SHP77 (cell line): ENCODE results near the gene PANK4.

Experiments used
- DNase-seq, 2 experiments: peaks; one replicate each; lab custom pipeline; 2025; lab: John Stamatoyannopoulos, UW

The PANK4 gene

GRCh38 chr1:2476061-2476999, 50.1 kb downstream of the PANK4 start, which contains the start of gene PLCH2:
Gene PLCH2, plus strand, starts transcription at chr1:2476289. Its CDS starts 300 bp downstream, at chr1:2476589.
- no peak for DNase-seq

- no peak for DNase-seq
Observed at GRCh38 chr1:2475571-2475970, 50.8 kb downstream of the PANK4 start.

- no peak for DNase-seq
Observed at GRCh38 chr1:2474933-2475371, 51.4 kb downstream of the PANK4 start.

GRCh38 chr1:2474104-2474844, 52.1 kb downstream of the PANK4 start:
- DNase-seq, result no peak

GRCh38 chr1:2473198-2473597, 53.2 kb downstream of the PANK4 start:
- no peak for DNase-seq

GRCh38 chr1:2472561-2473177, 53.7 kb downstream of the PANK4 start:
- no peak for DNase-seq

GRCh38 chr1:2472109-2472508, 54.3 kb downstream of the PANK4 start:
- no peak for DNase-seq

- DNase-seq, result no peak
Observed at GRCh38 chr1:2471587-2472001, 54.8 kb downstream of the PANK4 start.

GRCh38 chr1:2471159-2471471, 55.3 kb downstream of the PANK4 start:
- DNase-seq, result no peak

GRCh38 chr1:2470290-2471158, 55.9 kb downstream of the PANK4 start:
- DNase-seq, result no peak

- DNase-seq, result no peak
Observed at GRCh38 chr1:2469103-2469940, 57.1 kb downstream of the PANK4 start.

GRCh38 chr1:2468540-2468939, 57.9 kb downstream of the PANK4 start:
- DNase-seq, result no peak

GRCh38 chr1:2468041-2468472, 58.3 kb downstream of the PANK4 start:
- no peak for DNase-seq

- DNase-seq, result no peak
Observed at GRCh38 chr1:2466958-2467554, 59.3 kb downstream of the PANK4 start.

- DNase-seq, result no peak
Observed at GRCh38 chr1:2466270-2466665, 60.1 kb downstream of the PANK4 start.

- no peak for DNase-seq
Observed at GRCh38 chr1:2465371-2466269, 60.8 kb downstream of the PANK4 start.

- no peak for DNase-seq
Observed at GRCh38 chr1:2463396-2463795, 63.0 kb downstream of the PANK4 start.

GRCh38 chr1:2462819-2463218, 63.6 kb downstream of the PANK4 start:
- no peak for DNase-seq
